NCI-H2196 (cell line): ENCODE measurements around the gene HCFC1.
A peak's percentile ranks its signal among the peaks of the same experiment; 100 is the strongest.

Experiments used
- DNase-seq: peaks from one replicate; lab custom pipeline; 2025; ENCODE audit not compliant: unreplicated experiment; lab: John Stamatoyannopoulos, UW

The HCFC1 gene

DNA sequence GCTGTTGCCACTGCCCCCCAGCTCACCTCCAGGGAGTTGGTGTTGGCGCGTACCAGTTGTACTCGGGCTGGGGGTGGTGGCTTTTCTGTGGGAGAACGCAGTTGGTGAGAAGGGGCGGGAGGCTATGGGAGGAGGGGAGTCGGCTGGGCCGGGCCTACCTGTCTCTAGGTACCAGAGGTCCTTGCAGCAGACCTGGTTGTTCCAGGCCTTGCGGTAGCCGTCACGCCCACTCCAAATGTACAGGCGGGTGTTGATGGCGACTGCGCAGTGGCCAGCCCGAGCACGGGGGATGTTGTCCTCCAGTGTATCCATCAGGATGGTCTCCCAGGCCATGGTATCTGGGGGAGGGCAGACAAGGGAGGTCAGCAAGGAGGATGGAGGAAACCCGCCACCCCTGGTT, 11.5 kb downstream of the HCFC1 start:
- DNase-seq: no peak

DNA sequence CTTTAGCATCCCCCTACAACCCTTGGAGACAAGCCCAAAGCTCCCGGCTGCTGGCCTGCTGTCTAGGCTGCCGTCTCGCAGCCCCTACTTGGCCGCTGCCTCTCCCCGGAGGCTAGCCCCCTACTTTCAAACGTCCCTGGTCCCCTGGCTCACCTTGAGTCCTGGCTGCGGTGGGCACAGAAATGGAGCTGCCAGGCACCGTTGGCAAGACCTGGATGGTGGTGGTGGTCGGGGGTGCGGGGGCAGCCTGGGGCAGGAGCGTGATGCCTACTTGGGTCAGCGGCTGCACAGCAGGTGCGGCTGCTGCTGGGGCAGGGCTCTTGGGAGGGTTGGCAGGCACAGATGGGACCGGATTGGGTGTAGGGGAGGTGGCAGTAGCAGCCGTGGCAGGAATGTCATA, 12.0 kb downstream of the HCFC1 start:
- no peak for DNase-seq

GRCh38 chrX:153958605-153959004, 13.0 kb downstream of the HCFC1 start:
- no peak for DNase-seq

GRCh38 chrX:153957224-153957623, 14.4 kb downstream of the HCFC1 start:
- DNase-seq: no peak

DNA sequence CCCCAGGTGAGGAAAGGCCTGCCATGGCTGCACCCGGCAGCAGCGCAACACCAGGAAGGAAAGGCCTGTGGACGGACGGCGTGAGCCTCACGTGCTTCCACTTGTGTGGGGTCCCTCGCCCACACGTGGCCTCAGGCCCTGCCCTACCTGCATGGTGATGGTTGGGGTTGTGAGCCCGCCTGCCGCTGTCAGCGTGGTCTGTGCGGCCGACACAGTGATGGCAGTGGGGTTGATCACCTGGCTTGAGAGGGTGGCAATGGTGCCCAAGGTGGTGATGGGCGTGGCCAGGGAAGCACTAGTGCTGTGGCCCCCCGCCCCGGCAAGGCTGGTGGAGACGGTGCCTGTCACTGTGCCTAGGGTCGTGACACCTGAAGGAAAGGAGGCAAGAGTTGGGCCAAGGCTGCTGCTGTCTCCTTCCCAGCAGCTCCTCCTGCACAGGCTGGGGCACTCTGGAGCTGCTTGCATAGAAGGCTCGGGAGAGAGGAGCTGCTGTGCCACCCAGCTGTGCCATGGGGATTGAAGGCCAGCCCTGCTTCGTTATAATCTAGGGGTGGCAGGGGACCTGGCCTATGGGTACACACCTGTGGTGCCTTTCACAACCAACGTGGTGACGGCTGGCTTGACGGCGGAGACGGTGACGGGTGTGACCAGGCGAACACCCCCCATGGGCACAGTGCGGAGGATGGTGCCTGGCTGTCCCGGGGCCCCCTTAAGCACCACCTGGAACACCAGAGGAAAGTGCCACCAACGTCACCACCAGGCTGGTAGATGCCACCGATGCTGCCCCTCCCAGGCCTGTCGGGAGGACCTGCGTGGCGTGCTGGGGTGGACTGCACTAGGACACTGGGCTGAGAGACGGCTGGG, 15.3 kb downstream of the HCFC1 start:
- no peak for DNase-seq

GRCh38 chrX:153955228-153955732, 16.3 kb downstream of the HCFC1 start:
- no peak for DNase-seq

DNA sequence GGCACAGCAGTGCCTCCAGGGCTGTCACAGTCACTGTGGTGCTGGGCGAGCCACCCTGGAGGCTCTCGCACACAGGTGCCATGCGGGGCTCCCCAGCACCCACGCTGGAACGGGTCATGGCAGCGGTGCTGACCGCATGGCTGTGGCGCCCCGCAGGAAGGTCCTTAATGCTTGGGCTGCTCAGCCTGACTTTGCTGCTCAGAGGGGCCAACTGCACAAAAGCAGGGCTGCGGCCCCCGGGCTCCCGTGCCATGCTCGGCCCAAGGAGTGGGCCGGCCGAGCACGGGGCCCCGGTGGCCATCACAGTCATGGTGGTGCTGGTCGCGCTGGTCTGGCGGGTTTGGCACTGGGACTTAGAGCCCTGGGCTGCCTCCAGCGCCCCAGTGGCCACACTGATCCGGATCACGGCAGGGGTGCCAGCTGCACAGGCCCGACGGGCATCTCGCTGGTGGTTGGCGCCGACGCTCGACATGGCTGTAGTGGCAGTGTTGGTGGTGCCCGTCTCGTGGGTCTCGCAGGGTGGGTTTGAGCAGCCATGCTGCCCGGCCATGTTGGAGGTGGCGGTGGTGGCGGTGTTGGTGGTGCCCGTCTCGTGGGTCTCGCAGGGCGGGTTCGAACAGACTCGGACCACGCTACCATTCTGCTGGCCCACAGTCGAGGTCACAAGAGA, 16.9 kb downstream of the HCFC1 start:
- no peak for DNase-seq

DNA sequence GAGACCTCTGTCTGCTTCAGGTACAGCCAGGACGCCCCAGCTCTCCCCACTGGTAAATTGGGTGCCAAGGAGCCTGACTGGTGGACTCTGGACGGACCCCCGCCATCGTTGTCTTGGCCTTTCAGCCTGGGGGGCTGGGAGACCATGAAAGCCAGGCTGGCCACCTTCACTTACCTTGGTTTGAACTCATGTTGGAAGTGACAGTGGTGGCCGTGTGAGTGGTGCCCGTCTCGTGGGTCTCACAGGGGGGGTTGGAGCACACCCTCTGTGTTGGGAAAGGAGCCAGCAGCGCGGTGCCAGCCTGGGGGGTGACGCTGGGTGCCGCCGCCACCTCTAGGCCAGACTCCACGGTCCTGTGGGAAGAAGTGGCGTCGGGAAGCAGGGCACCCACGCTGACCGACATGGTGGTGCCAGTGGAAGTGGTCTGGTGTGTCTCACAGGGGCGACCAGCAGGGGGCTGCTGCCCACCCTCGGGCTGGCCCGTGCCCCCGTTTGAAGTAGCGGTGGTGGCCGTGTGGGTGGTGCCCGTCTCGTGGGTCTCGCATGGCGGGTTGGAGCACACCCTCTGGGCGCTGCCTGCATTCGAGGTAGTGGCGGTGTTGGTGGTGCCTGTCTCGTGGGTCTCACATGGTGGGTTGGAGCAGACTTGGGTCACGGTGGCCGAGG, 17.6 kb downstream of the HCFC1 start:
- no peak for DNase-seq

- DNase-seq: peak; percentile 66
These were observed 18.2 kb downstream of the HCFC1 start for GRCh38 chrX:153953342-153953830.

- DNase-seq: no peak
These were observed 19.1 kb downstream of the HCFC1 start for GRCh38 chrX:153952373-153953026.

GRCh38 chrX:153951683-153952372, 19.8 kb downstream of the HCFC1 start:
- no peak for DNase-seq

DNA sequence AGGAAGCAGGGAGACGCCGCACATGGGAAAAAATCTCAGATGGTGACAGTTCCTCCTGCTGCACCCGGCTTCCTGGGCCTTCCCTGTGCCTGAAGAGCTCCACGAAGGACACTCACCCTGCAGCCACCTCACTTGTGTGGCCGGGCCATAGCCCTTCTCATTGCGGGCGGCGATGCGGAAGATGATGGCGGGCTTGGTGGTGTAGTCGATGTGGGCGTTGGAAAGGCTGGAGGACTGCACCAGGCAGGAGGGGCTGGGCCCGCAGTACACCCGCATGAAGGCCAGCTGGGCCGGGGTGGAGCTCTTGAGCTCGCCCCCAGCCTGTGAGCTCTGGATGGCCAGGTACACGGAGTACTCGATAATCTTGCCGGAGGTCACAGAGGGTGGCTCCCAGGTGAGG, 21.5 kb downstream of the HCFC1 start:
- no peak for DNase-seq

DNA sequence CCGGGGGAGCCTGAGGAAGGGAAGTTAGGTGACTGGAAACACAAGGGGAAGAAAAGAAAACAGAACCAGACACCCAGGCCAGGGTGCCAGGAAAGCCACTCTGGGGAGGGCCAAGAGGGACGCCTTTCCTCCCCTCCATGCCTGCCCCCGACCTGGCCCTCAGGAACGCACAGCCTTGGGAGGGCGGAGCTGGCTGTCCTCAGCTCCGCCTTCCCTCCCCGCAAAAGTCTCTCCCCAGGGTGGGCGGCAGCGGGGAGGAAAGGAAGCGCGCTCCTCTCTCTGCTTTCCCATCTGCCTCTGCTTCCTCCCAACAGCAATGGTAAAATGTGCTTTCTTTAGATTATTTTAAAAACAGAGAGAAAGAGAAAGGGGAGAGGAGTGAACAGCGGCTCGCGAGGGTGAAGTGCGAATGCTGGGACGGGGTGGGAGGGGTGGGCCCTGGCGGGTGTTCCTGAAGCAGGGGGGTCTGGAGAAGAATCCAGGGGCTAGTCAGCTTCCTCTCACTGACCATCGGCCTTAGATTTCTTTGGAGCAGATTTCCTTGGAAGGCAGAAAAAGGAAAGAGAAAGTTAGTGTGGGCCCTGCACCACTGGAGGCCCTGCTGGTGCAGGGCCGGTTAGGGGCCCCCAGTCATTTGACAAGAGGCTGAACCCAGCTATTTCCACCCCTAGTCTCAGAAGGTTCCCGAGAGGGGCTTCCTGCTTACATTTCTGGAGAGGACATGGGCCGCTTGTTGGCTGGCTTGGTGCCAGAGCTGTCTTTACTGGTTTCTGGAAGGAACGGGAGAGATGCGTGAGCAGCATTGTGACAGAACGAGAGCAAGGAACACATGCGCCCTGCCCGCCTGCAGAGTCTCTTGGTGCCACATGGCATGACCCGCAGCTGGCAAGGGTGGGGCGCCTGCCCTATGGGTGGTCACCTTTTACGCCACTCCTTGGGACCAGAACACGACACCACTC, 22.5 kb downstream of the HCFC1 start:
- DNase-seq: no peak

DNA sequence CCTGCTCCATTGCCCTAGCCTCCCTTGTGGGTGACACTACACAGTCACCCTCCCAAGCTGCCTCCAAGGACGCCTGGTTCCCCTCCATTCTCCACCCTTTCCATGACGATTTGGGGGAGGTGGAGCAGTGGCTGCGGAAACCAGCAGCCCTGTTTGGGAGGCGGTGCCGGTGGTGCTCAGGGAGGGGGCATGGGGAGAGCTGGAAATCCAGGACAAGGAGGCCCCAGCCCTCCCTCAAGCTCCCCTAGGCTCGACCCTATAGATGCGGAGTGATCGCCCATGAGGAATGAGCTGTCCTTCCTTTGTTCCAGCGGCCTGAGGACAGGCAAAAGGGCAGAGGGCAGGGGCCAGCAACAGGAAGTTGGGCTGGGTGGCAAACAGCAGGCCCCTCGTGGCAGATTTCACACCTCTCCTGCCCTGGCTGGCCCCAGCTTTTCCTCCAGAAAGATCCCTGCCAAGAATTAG, 23.6 kb downstream of the HCFC1 start:
- DNase-seq: no peak

DNA sequence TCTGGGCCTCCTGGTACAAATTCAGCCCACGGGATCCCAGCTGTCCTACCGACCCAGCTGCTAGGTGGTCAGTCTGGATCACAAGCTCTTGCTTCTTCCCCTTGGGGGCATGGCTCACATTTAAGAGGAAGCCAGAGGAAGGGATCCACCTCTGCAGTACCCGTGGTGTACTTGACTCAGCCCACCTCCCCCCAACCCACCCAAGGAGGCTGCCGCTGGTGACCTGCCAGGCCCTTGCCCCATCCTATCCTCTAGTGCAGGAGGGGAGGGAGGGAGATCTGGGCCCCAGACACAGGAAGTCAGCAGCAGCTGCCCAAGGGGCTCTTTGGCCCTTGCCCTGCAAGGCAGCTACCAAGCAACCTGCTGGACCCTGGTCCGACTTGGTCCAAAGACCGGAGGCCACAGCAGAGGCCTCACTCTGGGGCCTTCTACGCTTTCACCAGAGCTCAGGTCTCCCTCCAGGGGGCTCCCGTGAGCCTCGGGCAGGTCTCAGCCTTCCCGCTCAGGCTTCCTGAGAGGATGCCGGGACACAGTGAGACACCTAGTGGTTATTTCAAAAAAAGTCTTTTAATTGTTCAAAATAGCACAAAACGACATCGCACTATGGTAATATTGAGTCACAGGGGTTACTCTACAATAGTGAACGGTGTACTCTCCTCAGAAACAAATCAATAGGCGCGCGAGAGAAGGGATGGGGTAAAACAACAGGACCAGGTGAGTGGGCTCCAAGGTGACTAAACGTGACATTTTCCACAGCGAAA, 24.4 kb downstream of the HCFC1 start:
- DNase-seq: peak; percentile 67

DNA sequence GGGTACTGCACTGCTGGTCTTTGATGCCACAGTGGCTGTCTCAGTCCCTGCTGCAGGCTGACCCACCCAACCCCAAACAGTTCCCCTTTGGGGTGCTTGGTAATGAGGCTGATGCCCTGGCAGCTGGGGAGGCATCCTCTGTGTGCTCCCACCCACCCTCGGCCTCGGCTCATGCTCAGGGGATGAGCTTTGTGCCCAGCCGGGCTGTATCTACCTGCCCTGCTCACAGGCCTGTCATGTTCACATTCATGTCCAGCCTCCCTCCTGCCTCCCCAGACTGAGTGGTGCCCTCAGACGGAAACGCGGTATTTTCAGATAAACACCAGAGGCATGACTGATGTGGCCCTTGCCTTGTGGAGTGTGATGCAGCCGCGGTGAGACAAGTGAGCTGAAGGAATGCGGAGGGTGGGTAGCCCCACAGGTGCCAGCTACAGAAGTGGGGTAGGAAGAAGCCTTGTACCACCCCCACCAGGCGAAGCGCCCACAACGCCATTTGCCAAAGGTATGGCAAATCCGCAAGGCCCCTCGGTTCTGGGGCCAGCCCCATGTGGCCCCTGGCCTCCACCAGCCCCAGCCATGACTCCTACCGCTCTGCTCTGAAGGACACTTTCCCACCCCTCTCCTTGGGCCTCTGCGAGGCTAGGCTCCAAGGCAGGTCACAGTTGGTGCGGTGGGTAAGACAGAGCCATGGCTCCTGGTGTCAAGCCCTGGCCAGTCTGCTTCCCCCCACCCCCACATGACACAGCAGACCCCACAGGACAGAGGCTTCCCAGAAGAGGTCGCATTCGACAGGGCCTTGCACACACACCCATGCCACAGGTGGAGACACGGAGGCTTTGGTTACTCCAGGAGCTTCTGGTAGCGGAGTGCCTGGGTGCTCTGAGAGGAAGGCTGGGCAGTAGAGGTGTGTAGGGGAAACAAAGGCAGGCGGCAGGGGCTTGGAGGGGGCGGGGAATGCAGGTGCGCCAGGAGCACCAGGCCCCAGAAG, 25.4 kb downstream of the HCFC1 start:
- DNase-seq: no peak

GRCh38 chrX:153944800-153945150, 26.8 kb downstream of the HCFC1 start:
- DNase-seq: no peak
